ACHN (cell line): ENCODE results near the gene LINGO3.

Source experiments
- DNase-seq: peaks from one replicate; pipeline ENCODE4 v3.0.0-alpha.2; 2015
- in situ Hi-C: cut with HindIII; loops from 2 replicates; pipeline ENCODE4 v1.10.0; 2017; ENCODE audit warnings: low sequenced_read_pairs, low pct_ligation_motif_present, low pct_unique_long_range_greater_than_20kb

Gene LINGO3

DNA sequence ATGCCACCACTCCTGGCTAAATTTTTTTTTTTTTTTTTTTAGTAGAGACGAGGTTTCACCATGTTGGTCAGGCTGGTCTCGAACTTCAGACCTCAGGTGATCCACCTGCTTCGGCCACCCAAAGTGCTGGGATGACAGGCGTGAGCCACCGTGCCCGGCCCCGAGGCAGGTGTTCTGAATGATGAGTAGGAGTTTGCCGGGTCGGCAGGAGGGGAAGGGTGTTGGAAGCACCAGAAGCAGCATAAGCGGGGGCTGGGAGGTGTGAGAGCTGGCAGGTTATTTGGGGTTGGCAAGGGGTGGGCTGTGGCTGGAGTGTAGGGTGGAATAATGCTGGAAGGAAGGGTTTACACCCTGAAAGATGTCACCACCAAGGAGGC lies 22.3 kb upstream of the LINGO3 start:
- no peak for DNase-seq
- in situ Hi-C loops = no loop called here

DNA sequence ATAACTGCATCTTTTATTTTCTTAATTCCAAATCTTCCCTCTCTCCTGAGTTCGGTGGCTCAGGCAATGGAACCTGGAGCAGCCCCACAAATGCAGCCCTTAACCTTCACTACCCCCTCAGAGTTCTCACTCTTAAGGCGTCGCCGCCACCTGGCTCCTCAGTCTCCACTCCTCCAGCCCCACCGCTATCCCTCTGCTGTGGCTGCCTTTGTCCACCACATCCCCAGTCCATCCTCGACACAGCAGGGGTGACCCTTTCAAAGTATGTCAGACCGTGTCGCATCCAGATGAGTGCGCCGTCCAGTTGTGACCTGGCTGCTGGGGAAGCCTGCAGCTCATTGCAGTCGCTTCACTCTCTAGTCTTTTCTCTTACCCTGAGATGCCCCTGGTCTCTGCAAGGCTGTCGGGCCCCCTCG lies 21.6 kb upstream of the LINGO3 start:
- in situ Hi-C loops = no loop called here
- no peak for DNase-seq

DNA sequence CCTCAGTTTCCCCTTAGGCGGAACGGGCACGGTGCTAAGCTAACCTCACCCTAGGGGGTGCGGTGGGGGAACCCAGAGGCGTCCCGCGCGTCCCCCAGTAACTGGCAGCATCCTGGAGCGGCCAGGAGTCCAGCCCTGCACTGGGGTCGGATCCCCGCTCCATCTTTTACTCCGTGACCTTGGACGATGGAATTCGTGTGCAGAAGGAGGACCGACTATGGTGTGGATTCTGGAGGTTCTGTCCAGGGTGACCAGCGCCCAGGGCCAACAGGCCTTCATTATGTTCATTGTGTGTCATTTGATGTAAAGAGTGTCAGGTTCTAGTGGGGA lies 21.2 kb upstream of the LINGO3 start:
- in situ Hi-C loops = no loop called here

DNA sequence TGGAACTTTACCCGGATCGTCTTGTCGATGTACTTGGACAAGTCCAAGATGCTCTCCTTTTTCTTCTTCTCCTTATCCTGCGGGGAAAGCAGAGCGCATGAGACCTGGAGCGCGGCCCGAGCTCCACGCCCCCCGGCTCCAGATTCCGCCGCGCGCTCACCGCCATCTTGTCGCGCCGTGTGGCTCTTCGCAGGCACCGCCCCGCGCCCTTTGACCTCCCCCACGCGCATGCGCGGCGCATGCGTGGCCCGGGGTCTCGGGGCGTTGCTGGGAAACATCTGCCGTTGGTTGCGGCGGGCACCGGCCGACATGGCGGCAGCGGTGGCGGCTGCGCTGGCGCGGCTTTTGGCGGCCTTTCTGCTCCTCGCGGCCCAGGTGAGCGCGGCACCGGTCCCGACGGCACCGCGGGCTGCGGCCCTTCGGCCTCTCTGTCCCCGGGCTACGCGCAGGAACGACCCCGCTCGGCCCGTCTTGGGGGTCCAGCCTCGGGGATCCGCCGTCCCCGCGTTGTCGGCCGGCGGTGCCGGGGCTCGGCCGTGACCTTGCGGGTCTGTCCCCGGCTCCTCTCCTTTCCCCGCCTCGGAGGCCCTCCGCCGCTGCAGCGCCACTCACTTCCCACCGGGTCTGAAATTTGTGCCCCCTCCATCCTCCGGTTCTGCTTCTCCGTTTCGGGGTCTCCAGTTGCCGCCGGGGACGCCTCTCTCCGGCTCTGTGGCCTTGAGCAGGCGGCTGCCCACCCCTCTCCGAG lies 20.6 kb upstream of the LINGO3 start, which contains the start of the genes LSM7 and SPPL2B:
TSS of gene LSM7 (minus strand) at position 186 of the 748 bp plus-strand sequence. CDS start at position 166, 20 bp downstream.
TSS of gene SPPL2B (plus strand) at position 284 of the 748 bp plus-strand sequence. CDS start at position 310, 26 bp downstream.
- in situ Hi-C loops = no loop called here

More for the DNA sequence above, 21.2 kb upstream of the LINGO3 start:
- no peak for DNase-seq

DNA sequence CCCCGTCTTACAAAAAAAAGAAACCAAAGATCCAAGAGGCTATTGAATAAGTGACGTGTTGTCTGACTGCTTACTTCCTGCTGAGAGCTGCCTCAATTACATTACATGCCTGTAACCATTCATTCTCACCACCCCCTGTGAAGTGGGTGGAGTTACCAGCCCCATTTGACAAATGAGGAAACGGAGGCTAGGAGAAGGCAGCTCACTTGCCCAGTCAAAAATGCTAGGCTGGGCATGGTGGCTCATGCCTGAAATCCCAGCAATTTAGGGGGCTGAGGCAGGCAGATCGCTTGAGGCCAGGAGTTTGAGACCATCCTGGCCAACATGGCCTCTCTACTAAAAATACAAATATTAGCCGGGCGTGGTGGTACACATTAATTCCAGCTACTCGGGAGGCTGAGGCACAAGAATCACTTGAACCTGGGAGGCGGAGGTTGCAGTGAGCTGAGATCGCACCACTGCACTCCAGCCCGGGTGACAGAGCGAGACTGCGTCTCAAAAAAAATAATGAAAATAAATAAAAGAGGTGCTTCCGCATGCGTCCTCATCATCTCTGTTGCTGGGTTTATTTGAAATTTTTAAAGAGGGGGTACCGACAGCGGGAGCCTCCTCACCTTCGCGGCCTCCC lies 19.9 kb upstream of the LINGO3 start:
- in situ Hi-C loops = no loop called here
- peak; percentile 65 for DNase-seq

More for the DNA sequence above, 20.6 kb upstream of the LINGO3 start, which contains the start of the genes LSM7 and SPPL2B:
- DNase-seq = peak; percentile 85

DNA sequence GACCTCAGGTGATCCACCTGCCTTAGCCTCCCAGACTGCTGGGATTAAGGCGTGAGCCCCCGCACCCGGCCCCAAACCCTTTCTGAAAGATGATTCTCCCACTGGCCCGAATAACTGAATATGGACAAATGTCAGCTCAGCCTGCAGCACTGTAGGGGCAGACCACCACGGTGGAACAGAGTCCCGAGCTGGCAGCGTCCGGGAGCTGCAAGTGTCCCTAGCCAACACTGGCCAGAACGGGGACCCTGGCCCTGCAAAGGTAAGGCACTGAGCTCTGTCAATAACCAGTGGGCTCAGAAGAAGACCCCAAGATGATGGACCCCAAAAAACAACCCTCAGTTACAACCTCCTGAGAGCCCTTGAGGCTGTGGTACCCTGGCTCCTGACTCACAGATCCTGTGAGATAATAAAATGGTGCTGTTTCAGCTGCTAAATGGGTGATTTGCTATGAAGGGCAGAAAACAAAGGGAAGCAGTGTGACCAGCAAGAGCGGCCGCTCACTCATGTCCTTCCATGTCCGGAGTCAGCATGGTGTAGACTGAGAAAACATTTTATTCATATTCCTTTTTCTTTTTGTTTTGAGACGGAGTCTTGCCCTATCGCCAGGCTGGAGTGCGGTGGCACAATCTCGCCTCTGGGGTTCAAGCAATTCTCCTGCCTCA lies 18.9 kb upstream of the LINGO3 start:
- no peak for DNase-seq
- in situ Hi-C loops = no loop called here

DNA sequence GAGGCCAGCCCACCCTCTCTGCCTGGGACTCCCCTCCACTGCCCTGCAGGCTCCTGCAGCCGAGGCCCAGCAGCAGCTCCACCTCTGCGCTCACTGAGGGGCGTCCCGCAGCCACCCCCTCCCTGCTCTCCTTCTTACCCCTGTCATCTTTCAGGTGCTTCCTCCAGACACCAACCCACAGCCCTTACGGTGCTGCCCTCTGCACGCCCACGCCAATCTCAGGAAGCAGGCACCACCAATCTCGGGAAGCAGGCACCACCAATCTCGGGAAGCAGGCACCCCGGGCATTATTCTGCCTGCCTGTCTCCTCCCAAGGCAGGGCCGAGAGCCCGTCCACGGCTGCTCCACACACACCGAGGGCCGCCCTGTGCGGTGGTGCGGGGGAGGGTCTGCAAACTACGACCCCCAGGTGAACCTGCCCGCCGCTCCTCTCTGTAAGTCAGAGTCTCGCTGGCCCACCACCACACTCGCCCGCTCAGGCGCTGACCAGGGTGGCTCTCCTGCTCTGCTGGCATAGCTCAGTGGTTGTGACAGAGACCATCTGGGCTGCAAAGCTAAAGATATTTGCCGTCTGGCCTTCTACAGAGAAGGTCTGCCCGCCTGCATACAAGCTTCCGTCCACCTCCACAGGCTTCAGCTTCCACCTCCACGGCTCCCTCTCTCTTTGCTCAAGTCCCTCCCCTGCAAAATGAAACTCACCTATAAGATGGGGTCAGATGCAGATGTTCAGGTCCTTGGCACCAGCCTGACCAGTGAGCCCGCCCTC lies 17.5 kb upstream of the LINGO3 start:
- in situ Hi-C loops = no loop called here
- no peak for DNase-seq

DNA sequence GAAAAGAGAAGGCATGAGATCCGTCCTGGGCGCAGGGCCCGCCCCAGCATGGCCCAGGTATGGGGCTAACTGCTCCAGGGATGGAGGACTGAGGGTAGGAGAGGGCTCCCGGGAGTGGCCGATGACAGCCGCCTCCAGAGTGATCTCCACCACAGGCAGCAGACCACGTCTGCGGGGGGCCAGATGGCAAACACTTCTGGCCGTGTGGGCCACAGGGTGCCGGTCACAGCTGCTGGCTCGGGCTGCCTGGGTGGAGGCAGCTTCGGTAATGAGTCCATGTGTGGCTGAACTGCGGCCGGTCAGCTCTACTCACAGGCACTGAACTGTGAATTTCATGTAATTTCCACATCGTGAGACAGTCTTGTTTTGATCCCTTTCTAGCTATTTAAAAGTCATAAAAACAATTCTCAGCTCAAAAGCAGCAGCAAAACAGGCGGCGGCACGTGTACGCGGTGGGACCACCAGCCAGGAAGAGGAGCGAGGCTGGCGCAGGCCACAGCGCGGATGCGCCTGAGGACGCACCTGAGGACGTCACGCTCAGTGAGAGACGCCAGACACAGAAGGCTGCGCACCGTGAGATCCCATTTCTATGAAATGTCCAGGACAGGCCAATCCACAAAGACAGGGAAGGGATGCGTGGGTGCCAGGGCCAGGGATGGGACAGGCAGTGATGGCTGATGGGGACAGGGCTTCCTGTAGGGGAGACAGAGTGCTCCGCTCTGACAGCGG lies 16.4 kb upstream of the LINGO3 start:
- in situ Hi-C loops = no loop called here
- no peak for DNase-seq

DNA sequence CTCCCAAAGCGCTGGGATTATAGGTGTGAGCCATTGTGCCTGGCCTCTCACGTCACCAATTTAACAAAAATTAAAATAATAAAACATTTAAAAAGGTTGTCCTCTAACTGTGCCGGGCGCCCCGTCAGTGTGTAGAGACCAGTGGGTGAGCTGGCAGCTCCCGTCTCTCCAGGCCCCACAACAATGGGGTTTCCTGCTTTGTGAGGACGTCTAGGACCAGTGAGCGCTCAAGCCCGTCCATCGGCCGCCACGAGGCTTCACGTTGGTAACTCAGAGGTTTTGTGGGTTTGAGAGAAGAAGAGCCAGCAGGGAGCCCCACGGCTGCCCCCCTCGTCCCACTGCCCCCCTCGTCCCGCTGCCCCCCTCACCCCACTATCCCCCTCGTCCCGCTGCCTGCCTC lies 15.8 kb upstream of the LINGO3 start:
- no peak for DNase-seq
- in situ Hi-C loops = no loop called here

DNA sequence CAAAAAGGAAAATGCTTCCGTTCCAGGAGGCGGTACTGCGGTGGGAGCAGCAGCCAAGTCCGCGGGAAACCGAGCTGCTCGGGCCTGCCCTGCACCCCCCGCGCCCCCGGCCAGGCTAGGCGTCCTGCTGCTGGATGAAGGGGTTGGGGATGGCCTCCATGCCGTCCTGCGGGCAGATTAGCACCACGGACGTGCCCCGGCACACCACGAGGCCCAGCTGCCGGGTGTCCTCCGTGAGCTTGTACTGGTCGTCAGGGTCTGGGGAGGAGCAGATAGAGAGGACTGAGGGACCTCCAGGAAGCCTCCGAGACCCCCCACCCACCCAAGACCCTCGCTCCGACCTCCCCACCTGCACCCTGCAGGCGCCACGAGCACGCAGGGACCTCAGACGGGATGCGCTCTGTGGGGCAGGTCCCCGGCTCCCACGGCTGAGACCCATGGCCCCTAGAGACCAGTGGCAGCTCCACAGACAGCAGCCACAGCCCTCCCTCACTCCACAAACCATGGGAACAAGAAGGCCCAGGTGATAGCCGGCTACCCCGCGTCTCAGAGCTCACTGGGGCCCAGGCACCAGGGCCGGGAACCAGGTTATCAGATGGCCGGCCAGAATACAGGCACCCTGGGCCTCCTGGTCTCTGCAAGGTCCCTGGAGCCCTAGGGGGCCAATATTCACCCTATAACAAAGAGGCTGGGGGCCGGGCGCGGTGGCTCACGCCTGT lies 13.8 kb upstream of the LINGO3 start:
- in situ Hi-C loops = no loop called here
- DNase-seq = no peak

DNA sequence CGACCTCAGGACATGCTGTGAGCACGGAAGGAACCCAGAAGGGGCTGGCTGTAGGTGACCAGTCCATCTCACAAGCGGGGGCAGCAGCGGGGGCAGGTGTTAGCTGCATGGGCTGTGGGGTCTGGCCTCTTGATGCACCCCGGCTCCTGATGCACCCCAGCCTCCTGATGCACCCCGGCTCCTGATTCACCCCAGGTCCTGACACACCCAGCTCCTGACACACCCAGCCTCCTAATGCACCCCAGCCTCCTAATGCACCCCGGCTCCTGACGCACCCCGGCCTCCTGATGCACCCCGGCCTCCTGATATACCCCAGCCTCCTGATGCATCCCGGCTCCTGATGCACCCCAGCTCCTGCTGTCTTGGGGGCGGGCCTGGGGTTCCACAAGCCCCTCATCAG lies 13.0 kb upstream of the LINGO3 start:
- in situ Hi-C loops = no loop called here
- no peak for DNase-seq

DNA sequence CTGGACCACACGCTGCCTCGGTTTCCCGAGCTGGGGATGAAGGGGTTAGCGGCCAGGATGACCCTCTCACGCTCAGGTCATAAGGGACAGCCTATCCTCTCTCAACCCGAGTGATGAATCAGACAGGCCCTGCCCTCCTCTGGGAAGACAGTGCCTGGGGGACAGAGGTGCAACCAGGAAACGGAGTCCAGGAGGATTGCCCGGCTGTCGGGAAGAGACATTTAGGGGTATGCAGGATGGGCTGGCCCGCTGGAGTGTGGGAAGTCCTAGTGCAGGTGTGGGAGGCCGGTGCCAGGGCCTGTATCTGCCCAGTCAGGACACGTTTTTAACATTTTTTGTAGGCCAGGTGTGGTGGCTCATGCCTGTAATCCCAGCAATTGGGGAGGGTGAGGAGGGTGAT lies 12.1 kb upstream of the LINGO3 start:
- in situ Hi-C loops = no loop called here
- no peak for DNase-seq

DNA sequence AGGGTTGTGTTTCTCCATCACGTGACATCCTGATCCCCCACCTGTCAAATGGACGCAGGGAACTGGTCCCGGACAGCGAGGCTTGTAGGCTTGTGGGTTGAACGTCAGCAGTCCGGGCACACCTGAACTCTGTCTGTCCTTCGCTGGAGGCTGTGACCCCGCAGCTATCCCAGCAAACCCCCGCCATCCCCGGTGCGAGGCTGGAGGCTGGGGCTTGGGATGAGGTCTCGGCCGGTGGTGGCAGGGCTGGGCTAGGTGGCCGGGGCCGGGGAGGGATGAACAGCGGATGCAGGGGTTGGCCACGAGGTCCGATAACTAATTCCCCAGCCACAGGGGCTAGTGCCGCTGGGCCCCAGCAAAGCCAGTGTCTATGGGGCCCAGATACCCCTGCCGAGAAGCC lies 11.6 kb upstream of the LINGO3 start:
- DNase-seq = no peak
- in situ Hi-C loops = no loop called here

DNA sequence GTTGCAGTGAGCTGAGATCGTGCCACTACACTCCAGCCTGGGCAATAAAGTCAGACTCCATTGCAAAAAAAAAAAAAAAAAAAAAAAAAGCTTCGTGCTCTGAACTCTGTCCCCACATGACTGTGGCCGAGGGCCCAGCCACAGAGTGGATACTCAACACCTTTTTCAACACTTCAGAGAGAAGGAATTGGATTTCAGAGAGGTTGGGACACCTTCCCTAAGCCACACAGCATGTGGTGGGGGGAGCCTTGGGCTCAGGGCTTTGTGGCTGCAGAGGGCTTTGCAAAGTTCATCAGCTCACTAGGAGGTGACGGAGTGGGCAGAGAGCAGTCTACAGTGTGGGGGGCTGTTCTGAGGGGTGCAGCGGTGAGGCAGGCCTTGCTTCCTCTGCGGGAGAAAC lies 11.0 kb upstream of the LINGO3 start:
- in situ Hi-C loops = no loop called here
- DNase-seq = no peak

DNA sequence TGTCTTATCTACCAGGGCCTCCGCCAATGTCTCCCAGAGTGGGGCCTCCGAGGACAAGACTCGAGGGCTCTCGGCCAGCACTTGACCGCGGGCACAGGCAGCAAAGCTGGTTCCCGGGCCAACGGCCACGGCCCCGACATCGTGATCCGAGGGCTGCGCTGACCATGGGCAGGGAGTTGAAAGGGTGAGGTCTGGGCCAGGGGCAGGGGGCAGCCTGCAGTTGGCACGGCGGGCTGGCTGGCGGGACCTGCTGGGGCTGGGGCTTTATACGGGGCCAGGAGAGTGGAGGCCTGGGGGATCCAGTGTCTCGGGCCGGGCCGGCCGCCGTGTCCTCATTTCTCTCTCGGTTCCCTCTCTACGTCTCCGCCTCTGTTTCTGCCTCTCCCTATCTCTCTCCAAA lies 9.8 kb upstream of the LINGO3 start:
- DNase-seq = no peak
- in situ Hi-C loops = no loop called here

DNA sequence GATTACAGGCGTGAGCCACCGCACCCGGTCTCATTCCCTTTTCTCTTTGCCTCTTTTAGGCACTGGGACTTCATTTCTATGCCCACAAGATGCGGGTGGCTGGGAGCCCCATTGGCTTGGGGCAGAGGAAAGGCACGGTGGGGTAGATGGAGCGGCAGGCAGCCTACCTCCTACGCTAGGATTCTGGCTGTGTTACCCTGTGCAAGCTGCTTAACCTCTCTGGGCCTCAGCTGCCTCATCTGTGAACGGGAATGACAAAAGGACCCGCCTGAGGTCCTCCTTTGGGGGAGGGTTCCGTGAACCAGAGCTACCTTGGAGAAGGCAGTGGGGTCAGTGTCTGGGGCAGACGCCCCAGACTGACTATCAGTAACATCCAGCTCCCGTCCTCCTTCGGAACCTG lies 9.3 kb upstream of the LINGO3 start:
- in situ Hi-C loops = no loop called here
- DNase-seq = no peak

DNA sequence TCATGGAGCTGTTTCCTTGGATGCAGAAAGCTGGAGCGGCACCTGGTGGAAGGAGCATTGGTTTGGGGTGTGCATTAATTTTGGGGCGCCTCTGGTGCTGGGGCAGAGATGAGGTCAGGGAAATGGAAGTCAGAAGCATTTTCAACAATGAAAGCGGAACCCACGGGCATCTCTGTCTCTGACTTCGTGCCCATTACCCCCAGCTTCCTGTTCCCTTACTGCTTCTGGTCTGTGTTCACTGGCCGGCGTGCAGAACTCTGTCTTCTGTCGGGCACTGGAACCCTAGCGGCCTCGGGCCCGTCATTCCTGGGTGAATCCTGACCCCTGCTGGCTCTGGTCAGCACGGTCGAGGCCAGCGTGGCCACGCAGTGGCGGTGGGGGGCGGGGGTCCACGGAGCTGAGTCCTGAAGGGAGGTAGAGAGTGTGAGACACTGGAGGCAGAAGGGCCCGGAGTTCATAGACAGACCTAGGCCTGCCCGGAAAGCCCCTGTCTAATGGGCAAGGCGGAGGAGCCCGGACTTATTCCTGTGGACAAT lies 7.9 kb upstream of the LINGO3 start:
- in situ Hi-C loops = no loop called here
- DNase-seq = peak; percentile 59
